GM21619 (cell line): ENCODE data around the gene OVOL3.
"Not testable (repeated sequence)": the region's sequence is repeated elsewhere in the genome, so short reads cannot be mapped to it uniquely, and the experiment has no call there.

Experiments
- ATAC-seq: cut with Tn5 transposase; IDR thresholded peaks from one replicate; pipeline ENCODE4 v1.9.1; 2021; ENCODE audit not compliant: unreplicated experiment

OVOL3 gene

DNA sequence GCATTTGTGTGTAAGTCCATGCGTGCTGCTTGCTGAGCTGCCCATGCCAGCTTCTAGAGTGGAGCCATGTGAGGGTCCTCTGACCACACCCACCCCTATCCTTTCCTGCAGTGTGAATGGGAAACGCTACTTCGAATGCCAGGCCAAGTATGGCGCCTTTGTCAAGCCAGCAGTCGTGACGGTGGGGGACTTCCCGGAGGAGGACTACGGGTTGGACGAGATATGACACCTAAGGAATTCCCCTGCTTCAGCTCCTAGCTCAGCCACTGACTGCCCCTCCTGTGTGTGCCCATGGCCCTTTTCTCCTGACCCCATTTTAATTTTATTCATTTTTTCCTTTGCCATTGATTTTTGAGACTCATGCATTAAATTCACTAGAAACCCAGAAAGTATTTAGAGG lies 14.6 kb downstream of the OVOL3 start:
- no peak for ATAC-seq

DNA sequence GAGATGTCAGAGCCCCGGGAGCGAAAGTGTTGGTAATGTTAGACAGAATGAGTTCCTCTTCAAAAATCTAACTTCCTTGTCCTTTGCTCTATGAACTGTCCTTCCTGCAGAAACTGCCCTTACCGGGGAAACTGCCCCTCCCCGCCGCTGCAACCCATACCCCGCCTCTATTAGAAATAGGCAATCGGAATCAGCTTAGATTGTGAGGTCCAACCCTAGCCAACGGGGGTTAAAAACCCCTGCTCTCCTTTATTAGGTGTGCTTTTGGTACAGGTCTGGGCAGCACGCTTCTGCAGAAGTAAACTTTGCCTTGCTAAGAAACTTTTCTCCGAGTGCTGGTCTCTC lies 17.4 kb downstream of the OVOL3 start:
- ATAC-seq, result no peak

DNA sequence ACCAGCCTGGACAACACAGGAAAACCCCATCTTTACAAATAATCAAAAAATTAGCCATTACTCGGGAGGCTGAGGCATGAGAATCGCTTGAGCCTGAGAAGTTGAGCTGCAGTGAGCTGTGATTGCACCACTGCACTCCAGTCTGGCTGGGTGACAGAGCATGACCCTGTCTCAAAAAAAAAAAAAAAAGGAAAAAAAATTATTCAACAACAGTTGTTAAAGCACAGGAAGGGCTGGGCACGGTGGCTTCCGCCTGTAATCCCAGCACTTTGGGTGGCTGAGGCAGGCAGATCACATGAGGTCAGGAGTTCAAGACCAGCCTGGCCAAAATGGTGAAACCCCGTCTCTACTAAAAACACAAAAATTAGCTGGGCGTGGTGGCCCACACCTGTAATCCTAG lies 20.3 kb downstream of the OVOL3 start:
- not testable (repeated sequence) for ATAC-seq

DNA sequence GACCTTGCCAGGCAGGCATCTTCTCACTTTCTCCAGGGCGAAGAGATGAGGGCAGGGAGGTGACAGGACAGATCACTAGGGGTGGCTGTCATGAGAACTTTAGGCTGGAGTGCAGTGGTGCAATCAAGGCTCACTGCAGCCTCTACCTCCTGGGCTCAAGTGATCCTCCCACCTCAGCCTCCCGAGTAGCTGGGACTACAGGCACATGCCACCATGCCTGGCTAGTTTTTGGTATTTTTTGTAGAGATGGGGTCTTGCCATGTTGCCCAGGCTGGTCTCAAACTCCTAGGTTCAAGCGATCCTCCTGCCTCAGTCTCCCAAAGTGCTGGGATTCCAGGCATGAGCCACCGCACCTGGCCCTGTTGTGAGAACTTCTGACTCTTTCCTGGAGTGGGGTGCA lies 23.9 kb downstream of the OVOL3 start:
- ATAC-seq, result not testable (repeated sequence)

DNA sequence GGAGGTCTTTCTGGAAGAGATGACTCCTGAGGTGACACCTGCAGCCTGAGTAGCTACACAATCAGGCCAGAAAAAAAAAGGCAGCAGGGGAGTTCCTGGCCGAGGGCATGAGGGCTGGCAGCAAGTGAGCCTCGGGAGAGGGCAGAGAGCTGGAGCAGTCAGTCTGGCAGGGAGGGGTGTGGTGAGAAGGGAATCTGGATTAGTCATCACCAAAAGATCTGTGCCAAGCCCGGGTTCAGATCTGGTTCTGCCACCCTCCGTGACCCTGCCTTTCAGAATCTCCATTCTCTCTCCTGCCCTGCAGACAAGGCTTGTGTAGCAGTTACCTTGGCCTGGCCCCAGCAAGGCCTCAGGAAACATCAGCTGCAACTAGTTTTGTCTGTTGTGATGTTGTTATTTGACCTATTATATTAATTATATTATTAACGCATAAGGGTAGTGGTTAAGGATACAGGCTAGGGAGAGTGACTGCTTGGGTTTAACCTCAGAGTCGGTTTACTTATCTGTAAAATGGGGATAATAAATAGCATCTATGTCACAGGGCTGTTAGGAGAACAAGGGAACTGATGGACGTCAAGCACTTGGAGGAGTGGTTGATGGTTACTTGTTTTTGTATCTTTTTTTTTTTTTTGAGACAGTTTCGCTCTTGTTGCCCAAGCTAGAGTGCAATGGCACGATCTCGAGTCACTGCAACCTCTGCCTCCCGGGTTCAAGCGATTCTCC lies 26.2 kb downstream of the OVOL3 start:
- no peak for ATAC-seq

DNA sequence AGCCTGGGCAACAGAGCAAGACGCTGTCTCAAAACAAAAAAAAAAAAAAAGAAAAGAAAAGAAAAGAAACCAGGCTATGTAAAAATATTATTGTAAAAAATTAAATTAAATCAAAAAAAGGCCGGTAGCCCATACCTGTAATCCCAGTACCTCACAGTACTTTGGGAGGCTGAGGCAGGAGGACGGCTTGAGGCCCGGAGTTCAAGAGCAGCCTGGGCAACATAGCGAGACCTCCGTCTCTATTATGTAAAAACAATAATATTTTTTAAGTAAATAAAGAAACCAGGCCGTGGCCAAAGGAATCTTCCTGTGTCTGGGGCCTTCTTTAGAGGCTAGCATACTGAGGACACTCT lies 28.2 kb downstream of the OVOL3 start:
- no peak for ATAC-seq

DNA sequence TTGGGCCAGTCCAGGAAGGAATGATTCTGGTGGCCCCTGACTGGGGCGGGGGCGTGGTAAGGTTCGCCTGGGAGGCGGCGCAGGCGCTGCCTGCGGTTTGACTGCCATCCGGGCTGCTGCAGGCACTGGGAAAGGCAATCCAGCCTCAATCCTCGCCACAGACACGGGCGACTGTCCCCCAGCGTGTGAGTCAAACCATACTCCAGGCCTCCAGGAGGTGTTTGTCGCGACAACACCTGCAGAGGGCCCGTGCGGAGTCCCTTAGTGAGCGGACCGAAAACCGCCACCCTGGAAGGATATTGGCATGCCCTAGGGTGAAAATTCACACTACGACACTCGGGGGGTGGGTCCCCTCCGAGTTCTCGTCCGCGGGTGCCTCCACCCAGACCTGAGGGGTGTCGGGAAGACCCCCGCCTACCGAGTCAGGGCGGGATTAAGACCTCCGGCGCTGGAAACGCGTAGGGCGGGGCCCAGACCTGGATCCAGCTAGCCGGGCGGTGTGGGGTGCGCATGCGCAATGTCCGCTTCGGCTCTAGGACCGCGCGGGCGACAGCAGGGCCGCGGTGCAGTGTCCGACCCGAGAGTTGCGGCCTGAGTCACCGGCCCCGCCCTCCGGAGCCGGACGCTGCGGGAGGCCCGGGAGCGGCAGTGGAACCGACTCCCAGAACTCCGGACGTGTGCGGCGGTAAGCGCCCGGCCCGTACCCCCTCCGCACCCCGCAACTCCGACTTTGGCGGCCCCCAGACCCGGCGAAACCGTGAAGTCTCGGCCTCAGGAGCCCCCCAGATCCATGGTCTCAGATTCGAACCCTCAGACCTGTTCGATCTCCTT lies 28.7 kb downstream of the OVOL3 start, which contains the start of gene CAPNS1:
TSS of gene CAPNS1 (plus strand) at position 594 of the 831 bp plus-strand sequence. CDS start 946 bp downstream, outside the sequence.
- ATAC-seq, result peak; percentile 74

DNA sequence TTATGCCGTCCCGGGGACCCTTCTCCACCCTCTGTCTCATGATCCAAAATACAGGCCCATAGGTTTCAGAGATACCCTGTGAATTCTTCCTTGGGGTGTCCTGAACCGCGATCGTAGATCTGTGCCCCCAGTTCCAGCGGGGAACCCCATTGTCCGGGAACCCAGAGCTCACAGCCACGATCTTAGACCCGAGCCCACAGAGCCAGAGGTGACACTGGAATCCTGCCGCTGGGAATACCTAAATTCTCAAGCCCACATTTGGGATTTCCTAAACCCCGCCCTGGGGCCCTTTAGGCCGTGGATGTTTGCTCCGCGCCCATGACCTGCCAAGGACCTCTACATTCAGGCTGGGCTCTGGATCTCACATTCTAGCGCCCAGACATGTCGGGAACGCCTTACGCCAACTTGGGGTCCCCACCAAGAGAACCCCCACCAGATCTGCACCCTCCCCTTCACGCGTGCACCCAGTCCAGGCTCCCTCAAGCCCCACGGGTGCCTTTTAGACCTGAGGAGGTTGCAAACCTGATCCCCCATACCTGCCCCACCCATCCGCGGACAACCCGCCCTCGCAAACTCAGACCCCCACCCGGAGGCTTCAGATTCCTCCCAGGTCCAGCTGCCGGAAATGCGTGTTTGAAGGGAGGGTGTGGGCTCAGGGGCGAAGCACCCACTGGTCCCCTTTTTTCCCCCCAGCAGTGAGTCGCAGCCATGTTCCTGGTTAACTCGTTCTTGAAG lies 29.5 kb downstream of the OVOL3 start:
- ATAC-seq, result peak; percentile 20

DNA sequence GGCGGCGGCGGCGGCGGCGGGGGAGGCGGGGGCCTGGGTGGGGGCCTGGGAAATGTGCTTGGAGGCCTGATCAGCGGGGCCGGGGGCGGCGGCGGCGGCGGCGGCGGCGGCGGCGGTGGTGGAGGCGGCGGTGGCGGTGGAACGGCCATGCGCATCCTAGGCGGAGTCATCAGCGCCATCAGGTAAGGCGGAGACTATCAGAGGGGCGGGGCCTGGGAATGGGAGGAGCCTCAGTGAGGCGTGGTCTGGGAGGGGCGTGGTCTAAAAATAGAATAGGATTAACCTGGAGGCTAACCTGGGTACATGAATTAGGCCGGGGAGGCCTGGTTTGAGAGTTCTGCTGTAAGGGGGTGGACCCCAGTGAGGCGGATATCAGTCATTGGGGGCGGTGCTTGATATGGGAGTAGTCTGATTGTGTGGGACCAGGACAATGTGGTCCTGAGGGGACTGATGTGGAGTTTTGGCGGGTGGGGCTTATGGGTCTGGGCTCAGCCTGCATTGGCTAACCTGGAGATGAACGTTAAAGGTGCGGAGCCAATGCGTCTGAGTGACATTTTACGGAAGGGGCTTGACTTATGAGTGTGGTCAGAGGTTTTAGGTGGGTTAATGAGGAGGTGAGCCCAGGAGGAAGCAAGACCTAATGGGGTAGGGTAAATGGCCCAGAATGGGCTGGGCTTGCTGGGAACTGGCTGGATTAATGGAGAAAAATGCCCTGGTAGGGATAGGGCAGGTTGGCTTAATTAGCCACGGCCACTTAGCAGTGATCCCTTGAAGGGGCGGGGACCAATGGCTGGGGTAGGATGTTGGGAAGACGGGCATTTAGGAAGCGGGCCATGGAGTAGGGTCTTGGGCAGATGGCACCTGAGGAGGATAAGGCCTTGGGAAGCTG lies 30.3 kb downstream of the OVOL3 start:
- peak; percentile 39 for ATAC-seq

DNA sequence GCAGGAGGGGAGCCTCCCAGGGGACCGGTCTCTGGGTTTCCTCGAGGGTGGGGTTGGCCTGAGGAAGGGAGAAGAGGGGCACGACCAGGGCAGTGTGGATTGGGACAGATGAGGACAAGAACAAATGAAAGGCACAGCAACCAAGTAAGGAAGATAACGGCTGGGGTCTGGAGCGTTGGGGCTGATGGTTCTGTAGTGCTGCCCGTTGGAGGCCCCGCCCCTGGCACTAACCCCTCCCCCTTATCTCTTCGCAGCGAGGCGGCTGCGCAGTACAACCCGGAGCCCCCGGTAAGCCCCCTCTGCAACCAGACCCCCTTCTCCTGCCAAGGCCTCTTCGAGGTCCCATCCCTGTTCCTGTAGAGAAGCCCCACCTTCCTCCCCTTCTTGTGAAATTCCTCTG lies 31.1 kb downstream of the OVOL3 start:
- no peak for ATAC-seq

DNA sequence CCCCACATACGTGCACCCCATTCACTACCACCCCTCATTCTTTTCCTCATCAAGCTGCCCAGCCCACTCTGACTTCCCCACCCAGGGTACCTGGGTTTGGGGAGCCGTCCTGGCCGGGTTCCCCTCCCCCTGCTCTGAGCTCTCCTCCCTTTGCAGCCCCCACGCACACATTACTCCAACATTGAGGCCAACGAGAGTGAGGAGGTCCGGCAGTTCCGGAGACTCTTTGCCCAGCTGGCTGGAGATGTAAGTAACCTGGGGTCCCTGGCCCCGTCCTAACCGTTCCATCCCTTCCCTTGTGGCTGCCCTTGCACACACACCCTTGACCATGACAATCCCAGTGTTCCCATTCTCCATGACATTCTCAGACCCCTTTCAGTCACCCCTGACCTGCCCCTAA lies 31.6 kb downstream of the OVOL3 start:
- ATAC-seq, result no peak

DNA sequence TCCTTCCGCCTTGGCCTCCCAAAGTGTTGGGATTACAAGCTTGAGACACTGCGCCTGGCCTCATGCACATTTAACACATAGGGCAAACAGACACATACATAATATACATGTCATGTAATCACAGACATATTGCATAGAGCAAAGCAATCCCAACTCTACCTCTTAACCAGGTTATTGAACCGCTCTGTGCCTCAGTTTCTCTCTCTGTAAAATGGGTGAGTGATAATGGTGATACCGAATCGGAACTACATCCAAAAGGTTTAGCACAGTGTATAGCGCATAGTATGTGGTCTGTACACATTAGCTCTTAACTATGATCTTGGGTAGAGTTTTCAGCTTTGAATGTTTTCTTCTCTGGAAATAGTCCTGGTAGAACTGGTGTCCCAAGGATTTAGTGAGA lies 33.7 kb downstream of the OVOL3 start:
- ATAC-seq, result no peak

DNA sequence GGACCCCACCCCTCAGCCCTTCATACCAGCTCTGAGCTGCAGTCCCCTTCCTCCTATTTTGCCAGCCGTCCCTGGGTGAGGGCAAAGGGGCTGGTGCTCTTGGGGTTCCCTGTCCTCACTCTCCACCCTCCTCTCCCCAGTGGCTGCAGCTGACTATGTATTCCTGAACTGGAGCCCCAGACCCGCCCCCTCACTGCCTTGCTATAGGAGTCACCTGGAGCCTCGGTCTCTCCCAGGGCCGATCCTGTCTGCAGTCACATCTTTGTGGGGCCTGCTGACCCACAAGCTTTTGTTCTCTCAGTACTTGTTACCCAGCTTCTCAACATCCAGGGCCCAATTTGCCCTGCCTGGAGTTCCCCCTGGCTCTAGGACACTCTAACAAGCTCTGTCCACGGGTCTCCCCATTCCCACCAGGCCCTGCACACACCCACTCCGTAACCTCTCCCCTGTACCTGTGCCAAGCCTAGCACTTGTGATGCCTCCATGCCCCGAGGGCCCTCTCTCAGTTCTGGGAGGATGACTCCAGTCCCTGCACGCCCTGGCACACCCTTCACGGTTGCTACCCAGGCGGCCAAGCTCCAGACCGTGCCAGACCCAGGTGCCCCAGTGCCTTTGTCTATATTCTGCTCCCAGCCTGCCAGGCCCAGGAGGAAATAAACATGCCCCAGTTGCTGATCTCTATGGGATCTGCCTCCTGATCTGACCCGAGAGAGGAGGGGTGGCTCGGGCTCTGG lies 38.9 kb downstream of the OVOL3 start:
- no peak for ATAC-seq

DNA sequence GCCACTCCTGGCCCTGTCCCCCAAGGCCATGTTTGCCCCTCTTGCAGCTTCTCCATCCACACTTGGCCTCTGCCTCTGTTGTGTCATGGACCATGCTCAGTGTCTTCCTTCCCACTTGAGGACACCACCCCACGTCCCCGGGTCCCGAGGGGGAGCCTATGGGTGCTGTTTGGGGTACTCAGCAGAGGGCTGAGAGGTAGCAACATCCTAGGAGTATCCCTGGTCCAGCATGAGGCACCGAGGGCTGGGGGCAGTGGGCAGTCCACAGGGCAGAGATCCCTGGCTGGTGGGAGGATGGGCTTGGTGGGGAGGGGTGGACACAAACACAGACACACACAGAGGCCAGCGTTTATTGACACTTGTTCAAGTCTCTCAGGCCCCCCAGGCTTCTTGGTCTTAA lies 39.6 kb downstream of the OVOL3 start:
- no peak for ATAC-seq

DNA sequence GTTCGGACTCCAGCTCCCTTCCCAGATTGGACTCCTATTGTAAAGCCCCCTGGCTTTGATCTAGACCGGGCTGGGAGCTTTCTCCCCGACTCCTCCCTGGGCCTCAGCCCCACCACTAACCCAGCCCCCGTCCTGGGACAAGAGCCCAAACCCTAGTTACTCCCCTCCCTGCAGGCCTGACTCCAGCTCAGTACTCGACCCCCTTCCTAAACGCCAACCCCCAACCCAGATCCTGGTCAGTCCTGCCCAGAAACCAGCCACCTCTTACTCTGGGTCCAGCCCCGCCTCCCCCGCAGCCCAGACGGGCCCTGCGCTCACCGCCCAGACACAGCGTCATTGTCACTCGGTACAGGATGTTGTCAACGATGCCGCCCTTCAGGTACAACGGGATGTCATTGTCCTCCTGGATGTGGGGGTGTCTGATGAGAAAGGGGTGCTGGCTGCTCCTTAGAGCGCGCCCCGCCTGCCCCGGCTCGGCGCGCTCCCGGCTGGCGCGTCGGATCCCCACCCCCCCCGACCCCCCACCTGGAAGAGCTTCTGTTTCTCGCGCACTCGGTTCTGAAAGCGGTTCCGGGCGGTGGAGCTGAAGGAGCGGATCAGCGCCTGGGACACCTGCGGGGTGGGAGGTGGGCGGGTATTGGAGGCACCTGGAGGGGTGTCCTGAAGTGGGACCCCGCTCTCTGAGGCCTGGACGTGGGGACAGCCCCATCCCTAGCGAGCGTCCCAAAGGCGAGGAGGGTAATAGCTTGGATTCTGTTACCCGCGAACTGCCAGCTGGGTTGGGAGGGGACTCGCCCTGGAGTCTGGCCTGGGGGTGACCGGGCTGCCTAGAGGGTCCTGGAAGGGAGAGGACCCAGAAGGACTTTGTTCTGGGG lies 40.4 kb downstream of the OVOL3 start:
- ATAC-seq, result no peak

DNA sequence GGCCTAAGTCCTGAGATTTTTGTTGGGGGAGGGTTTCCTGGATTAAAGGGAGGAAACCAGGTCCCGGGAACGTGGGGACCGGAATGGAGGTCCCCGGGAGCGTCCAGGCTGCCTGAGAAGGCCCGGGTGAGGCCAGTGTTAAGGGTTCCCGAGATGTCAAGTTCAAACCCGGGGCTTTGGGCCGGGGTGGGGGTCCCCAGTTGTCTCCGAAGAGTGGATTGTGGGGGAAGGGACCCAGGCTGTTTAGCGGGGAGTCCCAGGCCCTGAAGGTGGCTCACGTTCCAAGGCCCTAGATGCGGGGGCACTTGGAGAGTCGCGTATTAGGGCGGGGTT lies 41.0 kb downstream of the OVOL3 start:
- ATAC-seq, result no peak

DNA sequence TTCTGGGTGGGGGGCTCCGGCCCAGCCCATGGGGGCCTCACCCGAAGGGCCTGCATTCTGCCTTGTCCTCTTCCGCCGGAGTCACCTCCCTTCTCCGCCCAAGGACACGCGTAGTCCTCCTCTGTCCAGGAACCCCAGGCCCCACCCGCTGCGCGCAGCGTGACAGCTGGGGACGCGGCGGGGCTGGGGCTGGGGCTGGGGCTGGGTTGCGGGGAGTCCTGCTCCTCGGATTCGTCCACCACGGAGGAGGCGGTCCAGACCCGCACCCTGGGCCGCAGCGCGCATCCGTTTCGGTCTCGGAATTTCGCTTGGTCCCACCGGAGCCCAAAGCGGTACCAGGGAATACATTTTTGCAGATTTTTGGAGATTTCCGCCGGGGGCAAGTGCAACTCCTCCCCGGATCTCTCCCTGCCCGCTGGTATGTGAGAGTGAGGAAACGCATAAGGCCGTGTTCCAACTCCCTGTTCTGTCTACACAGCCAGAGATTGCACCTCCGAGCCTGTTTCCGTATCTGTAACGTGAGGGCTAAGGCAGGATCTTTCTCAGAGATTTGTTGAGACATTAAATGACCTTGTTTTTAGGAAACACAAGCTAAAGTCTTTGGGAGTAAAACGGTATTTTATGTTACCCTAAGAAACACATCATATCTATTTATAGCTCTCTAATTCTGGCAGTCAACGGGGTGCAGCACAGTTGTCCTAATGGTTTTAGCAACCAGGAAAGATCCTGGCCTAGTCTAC lies 41.6 kb downstream of the OVOL3 start, which contains the start of gene COX7A1:
TSS of gene COX7A1 (minus strand) at position 96 of the 740 bp plus-strand sequence. CDS start at position 56, 40 bp downstream.
- no peak for ATAC-seq

DNA sequence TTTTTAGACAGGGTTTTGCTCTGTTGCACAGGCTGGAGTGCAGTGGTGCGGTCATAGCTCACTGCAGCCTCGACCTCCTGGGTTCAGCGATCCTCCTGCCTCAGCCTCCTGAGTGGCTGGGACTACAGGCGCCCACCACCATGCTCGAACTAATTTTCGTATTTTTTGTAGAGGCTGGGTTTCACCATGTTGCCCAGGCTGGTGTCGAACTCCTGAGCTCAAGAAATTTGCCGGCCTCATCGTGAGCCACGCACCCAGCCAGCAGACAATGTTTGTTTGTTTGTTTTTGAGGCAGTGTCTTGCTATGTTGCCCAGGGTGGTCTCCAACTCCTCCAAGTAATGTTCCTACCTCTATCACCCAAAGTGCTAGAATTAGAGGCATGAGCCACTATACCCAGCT lies 42.2 kb downstream of the OVOL3 start:
- no peak for ATAC-seq
